IPS-15b (cell line): Measurements from ENCODE around the gene ELP4.
A peak's percentile ranks its signal among the peaks of the same experiment; 100 is the strongest.
"Not testable (repeated sequence)": the region's sequence is repeated elsewhere in the genome, so short reads cannot be mapped to it uniquely, and the experiment has no call there.

Experiments used
- H3K27me3 ChIP-seq: one replicate; pipeline ENCODE4 v1.6.1; 2013; ENCODE audit warnings: low read length; ENCODE audit not compliant: control insufficient read depth, insufficient read depth
- H3K36me3 ChIP-seq: one replicate; pipeline ENCODE4 v1.6.1; 2013; ENCODE audit warnings: low read length; ENCODE audit not compliant: control insufficient read depth, insufficient read depth
- H3K4me1 ChIP-seq: one replicate; pipeline ENCODE4 v1.6.1; 2013; ENCODE audit warnings: mild to moderate bottlenecking, low read length; ENCODE audit not compliant: control insufficient read depth, insufficient read depth
- H3K4me3 ChIP-seq: one replicate; pipeline ENCODE4 v1.5.1; 2013; ENCODE audit warnings: low read depth, low read length
- H3K9ac ChIP-seq: one replicate; pipeline ENCODE4 v1.6.1; 2013; ENCODE audit warnings: low read depth, mild to moderate bottlenecking, low read length
- H3K9me3 ChIP-seq: one replicate; pipeline ENCODE4 v1.6.1; 2013; ENCODE audit warnings: mild to moderate bottlenecking, low read length; ENCODE audit not compliant: control insufficient read depth, insufficient read depth

Gene ELP4

DNA sequence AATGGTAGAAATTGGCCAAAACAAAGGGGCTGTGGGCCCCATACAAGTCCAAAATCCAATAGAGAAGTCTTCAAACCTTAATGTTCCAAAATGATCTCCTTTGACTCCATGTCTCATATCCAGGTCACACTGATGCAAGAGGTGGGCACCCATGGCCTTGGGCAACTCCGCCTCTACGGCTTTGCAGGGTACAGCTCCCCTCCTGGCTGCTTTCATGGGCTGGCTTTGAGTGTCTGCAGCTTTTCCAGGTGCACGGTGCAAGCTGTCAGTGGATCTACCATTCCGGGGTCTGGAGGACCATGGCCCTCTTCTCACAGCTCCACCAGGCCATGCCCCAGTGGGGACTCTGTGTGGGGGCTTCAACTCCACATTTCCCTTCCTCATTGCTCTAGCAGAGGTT, 15.8 kb upstream of the ELP4 start:
- H3K4me3 ChIP-seq, H3K9me3 ChIP-seq, H3K4me1 ChIP-seq, H3K27me3 ChIP-seq, H3K36me3 ChIP-seq, H3K9ac ChIP-seq: not testable (repeated sequence)

DNA sequence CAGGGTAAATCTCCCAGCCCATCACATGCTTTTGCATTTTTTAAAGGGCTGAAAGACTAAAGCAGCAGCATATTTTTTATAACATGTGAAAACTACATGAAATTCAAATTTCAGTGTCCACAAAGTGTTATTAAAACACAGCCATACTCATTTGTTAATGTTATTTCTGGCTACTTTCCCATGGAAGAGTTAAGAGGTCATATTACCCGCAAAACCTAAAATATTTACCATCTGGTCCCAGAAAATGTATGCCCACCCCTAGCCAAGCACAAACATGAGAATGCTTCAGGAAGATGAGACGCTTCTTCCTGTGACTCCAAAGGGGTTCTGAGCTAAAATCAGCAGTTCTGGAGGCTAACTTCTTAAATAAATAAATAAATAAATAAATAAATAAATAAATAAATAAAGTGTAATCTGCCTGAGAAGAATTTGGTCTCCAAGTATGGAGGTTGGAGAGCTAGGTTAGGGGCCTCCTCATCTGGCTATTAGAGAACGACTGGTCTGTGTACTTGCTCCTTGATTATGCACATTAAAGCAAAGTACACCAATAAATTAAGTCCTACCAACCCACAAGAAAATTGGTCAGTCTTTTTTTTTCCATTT, 9.9 kb upstream of the ELP4 start:
- H3K27me3 ChIP-seq: no peaks in the 10 kb centered on the region
- no peak overlapping the region for H3K9ac ChIP-seq
- no peaks in the 10 kb centered on the region for H3K36me3 ChIP-seq
- H3K4me1 ChIP-seq: no peaks in the 10 kb centered on the region
- no peak overlapping the region for H3K4me3 ChIP-seq
- no peaks in the 10 kb centered on the region for H3K9me3 ChIP-seq

DNA sequence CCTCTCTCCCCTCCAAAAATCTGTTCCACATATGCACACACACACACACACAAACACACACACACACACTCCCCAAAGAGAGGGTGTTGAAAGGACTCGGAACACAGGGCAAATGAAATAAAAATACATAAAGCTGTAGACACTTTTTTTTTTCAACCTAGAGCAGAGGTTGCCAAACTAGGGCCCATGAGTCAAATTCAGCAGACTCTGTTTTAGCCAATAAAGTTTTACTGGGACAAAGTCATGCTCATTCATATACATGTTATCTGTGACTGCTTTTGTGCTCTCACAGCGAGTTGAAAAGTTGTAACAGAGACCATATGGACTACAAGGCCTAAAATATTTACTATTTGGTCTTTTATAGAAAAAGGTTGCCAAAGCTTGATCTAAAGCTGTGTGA, 9.0 kb upstream of the ELP4 start:
- H3K27me3 ChIP-seq: no peaks in the 10 kb centered on the region
- H3K4me3 ChIP-seq: no peak overlapping the region
- H3K36me3 ChIP-seq: no peaks in the 10 kb centered on the region
- H3K9me3 ChIP-seq: no peaks in the 10 kb centered on the region
- no peaks in the 10 kb centered on the region for H3K4me1 ChIP-seq
- H3K9ac ChIP-seq: no peak overlapping the region

DNA sequence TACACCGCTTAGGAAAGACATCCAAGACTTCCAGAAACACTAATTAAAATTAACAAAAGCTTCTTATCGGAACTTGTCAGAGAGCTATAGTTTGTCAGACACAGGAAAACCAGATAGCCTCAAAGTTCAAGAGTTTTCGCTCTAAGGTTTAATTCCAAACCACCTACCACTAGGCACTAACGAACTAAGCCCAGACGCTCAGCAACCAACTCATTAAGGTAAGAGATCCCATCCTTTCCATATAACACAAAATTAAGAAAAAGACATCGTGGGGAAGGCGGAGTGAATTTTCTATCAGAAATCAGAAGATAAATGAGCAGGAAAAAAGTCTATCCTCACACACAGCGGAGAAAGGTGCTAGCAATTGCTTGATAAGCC, 527 bp upstream of the ELP4 start:
- Histone ChIP-seq H3K36me3 (no peaks in the 10 kb centered on the region), H3K27me3 (no peaks in the 10 kb centered on the region), H3K4me3 (peak overlapping the region; percentile 94), H3K9me3 (no peaks in the 10 kb centered on the region), H3K4me1 (peaks cover 2% of the 10 kb centered on the region), H3K9ac (peak overlapping the region; percentile 76)

DNA sequence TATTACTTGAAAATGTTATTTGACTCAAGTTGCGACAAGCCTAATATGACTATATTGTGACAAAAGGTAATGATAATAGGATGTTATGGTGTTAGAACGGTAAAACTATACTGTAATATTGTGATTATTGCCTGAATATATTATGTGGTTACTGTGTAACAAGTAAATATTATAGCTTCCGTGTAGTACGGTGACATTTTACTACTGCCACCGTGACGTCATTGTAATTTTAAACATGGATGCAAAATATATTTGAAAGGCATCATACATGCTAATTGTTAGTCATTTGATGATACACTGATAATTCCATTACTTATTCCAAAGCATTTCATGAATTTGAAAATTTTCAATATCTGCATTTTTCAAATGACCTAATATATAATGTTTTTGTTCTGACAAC, 2.5 kb downstream of the ELP4 start:
- H3K4me3 ChIP-seq: no peak overlapping the region
- peaks cover 2% of the 10 kb centered on the region for H3K4me1 ChIP-seq
- no peaks in the 10 kb centered on the region for H3K9me3 ChIP-seq
- no peak overlapping the region for H3K9ac ChIP-seq
- no peaks in the 10 kb centered on the region for H3K36me3 ChIP-seq
- H3K27me3 ChIP-seq: no peaks in the 10 kb centered on the region

DNA sequence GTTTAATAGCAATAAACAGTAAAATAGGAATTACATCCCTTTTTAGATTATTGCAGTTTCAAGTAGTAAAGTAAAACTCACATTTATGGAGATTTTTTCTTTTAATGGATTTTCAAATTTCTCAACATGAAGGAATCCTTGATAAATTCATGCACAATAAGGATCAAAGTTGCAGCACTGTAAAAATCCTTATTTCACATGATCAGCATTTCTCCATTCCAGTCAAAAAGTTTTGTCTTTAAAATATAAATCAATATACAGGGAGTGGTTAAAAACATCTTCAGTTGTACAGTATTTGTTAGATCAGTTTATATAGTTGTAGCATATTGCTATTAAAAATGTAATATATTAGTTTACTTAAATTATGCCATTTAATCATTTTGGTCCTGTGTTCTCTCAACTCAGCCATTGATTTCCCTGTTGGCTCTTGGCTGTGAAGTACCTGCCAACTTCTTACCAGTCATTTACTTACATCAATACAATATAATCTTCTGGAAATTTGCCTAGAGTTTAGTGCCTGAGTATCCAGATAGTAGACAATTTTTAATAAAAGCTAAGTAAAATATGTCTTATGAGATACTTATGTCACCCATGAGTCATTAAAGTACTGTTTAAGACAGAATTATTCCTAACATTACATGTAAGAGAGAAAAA, 12.1 kb downstream of the ELP4 start:
- H3K27me3 ChIP-seq: no peaks in the 10 kb centered on the region
- no peak overlapping the region for H3K4me3 ChIP-seq
- H3K9ac ChIP-seq: no peak overlapping the region
- no peaks in the 10 kb centered on the region for H3K36me3 ChIP-seq
- H3K4me1 ChIP-seq: no peaks in the 10 kb centered on the region
- H3K9me3 ChIP-seq: no peaks in the 10 kb centered on the region

DNA sequence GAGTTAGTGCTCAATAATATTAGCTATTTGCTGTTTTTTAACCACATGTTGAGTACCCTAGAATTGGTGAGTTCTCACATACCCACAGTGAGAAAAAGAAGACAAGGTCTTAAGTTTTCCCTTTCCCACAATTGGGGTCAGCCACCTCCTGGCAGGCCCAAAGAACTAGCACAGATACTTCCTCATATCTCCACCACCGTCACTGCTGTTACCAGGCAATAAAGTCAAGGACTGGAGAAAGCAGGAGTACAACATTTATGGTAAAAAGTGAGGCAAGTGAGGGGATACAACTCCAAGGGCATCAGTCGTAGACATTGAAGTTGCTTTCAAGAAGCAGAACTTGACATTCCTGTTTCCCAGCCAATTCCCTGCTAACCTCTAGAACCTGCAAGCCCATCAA, 19.6 kb downstream of the ELP4 start:
- H3K27me3 ChIP-seq: no peaks in the 10 kb centered on the region
- H3K9me3 ChIP-seq: no peaks in the 10 kb centered on the region
- H3K4me1 ChIP-seq: no peaks in the 10 kb centered on the region
- no peak overlapping the region for H3K9ac ChIP-seq
- H3K4me3 ChIP-seq: no peak overlapping the region
- no peaks in the 10 kb centered on the region for H3K36me3 ChIP-seq

DNA sequence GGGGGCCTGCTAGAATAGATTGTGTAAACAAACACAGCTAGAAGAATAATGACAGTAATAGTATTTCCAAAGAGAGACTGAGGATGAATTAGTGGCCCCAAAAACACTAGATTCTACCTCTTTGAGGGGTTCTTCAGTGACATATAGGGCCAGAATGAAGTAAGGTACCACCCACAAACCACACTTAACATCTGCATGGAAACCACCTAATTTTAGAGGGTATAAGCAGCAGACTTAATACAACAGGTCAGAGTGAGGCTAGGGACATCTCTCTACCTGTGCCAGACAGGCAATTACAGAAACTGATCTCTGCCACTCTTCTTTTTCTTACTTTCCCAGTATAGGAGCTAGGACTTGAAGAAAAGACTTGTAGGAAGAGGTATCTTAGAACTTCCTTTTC, 20.1 kb downstream of the ELP4 start:
- Histone ChIP-seq H3K4me1 (no peaks in the 10 kb centered on the region), H3K36me3 (no peaks in the 10 kb centered on the region), H3K4me3 (no peak overlapping the region), H3K9me3 (no peaks in the 10 kb centered on the region), H3K27me3 (no peaks in the 10 kb centered on the region), H3K9ac (no peak overlapping the region)

DNA sequence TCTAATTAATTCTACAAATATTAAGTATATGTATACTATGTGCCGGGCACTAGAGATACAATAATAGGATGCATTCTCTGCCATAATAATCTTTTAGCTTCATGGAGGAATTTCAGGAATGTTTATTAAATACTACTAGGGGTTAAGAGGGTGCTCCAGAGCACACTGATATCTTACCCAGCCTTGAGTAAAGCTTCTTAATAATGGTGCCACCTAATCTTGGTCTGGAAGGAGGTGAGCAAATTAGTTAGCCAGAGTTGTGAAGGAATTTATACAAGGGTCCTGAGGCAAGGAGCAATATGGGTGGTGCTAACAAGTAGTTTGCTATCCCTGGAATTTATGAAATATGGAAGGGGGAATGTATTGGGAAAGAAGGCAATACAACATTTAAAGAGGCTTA, 21.7 kb downstream of the ELP4 start:
- Histone ChIP-seq H3K27me3 (no peaks in the 10 kb centered on the region), H3K9ac (no peak overlapping the region)

DNA sequence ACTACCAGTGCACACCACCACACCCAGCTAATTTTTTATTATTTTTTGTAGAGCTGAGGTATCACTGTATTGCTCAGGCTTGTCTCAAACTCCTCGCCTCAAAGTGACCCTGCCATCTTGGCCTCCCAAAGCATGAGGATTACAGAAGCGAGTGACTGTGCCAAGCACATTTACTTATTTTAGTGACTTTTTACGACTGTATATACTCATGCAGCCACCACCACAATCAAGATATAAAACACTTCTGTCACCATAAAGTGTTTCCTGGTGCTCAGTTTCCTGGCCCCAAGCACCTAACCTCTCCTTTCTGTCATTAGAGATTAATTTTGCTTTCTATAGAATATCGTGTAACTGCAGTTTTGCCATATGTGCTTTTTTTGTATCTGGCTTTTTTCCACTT, 25.9 kb downstream of the ELP4 start:
- no peaks in the 10 kb centered on the region for H3K36me3 ChIP-seq
- H3K4me1 ChIP-seq: no peaks in the 10 kb centered on the region
- H3K9me3 ChIP-seq: no peaks in the 10 kb centered on the region
- H3K9ac ChIP-seq: no peak overlapping the region
- H3K4me3 ChIP-seq: no peak overlapping the region
- H3K27me3 ChIP-seq: no peaks in the 10 kb centered on the region

More for the DNA sequence above, 21.7 kb downstream of the ELP4 start:
- H3K9me3 ChIP-seq: no peaks in the 10 kb centered on the region
- no peaks in the 10 kb centered on the region for H3K36me3 ChIP-seq
- no peak overlapping the region for H3K4me3 ChIP-seq
- no peaks in the 10 kb centered on the region for H3K4me1 ChIP-seq

DNA sequence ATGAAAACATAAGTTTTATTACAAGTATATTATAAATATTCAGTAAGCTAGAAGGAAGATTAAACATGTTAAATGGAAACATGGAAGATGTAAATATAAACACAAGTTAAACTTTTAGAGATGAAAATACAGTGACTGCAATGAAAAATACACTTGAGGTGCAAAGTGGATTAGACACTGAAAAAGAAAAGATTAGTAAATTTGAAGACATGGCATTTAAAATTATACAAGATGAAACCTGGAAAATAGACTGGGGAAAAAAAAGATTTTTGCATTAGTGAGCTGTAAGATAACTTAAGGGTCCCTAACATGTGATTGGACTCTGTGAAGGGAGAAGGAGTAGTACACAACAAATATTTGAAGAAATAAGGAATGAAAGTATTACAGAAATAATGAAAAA, 33.3 kb downstream of the ELP4 start:
- no peaks in the 10 kb centered on the region for H3K36me3 ChIP-seq
- no peaks in the 10 kb centered on the region for H3K4me1 ChIP-seq
- H3K9me3 ChIP-seq: no peaks in the 10 kb centered on the region
- no peak overlapping the region for H3K9ac ChIP-seq
- H3K4me3 ChIP-seq: no peak overlapping the region
- H3K27me3 ChIP-seq: no peaks in the 10 kb centered on the region

DNA sequence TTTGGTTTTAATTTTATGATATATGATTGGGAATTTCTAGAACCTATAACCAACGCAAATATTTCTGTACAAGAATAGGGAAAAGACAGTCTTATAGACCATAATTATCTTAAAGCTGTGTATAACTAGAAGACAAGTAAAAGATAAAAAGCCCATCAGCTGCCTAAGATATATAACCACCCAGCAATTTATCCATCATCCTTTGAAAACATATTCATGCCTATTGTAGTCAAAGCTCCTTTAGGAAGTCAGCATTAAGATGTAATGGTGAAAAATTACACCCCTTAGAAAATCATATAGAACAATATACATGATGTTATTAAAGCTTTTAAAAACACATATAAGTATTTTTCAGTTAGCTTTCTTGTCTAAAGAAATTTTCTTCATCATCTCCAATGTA, 46.4 kb downstream of the ELP4 start:
- Histone ChIP-seq H3K36me3 (no peaks in the 10 kb centered on the region), H3K4me1 (no peaks in the 10 kb centered on the region), H3K9me3 (no peaks in the 10 kb centered on the region), H3K9ac (no peak overlapping the region), H3K4me3 (no peak overlapping the region), H3K27me3 (no peaks in the 10 kb centered on the region)
